ENCODE measurements around the gene POMP.

POMP gene

DNA sequence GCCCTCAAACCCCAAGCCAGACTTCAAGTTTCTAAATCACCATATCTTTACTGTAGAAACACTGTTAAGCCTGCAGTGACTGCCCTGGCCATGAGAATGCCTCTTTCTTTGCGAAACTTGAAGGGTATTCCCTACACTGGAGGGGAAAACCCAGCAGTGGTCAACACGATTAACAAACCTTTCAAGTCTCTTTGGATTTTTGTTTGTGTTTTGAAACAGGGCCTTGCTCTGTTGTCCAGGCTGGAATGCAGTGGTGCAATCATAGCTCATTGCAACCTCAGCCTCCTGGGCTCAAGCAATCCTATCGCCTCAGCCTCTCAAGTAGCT lies 17.4 kb upstream of the POMP start:
- Histone ChIP-seq H3K36me3 (ENCODE audit: low read depth) (no peaks in the 10 kb centered on the region), H3K27ac (ENCODE audit: poor library complexity, severe bottlenecking) (no peak overlapping the region), H3K4me3 (ENCODE audit: severe bottlenecking) (no peak overlapping the region), H3K9me3 (ENCODE audit: severe bottlenecking) (no peaks in the 10 kb centered on the region), H3K27me3 (ENCODE audit: insufficient read depth, poor library complexity, severe bottlenecking) (no peaks in the 10 kb centered on the region), H3K4me1 (ENCODE audit: insufficient read depth, poor library complexity, severe bottlenecking) (no peaks in the 10 kb centered on the region)
- no peak for ATAC-seq (ENCODE audit: low read depth)
- TF ChIP-seq, protein P1, sequence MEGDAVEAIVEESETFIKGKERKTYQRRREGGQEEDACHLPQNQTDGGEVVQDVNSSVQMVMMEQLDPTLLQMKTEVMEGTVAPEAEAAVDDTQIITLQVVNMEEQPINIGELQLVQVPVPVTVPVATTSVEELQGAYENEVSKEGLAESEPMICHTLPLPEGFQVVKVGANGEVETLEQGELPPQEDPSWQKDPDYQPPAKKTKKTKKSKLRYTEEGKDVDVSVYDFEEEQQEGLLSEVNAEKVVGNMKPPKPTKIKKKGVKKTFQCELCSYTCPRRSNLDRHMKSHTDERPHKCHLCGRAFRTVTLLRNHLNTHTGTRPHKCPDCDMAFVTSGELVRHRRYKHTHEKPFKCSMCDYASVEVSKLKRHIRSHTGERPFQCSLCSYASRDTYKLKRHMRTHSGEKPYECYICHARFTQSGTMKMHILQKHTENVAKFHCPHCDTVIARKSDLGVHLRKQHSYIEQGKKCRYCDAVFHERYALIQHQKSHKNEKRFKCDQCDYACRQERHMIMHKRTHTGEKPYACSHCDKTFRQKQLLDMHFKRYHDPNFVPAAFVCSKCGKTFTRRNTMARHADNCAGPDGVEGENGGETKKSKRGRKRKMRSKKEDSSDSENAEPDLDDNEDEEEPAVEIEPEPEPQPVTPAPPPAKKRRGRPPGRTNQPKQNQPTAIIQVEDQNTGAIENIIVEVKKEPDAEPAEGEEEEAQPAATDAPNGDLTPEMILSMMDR (IDR thresholded peaks at IDR 0.05; ENCODE audit: poor library complexity, severe bottlenecking) = no peak
- no peak for DNase-seq (ENCODE audit: low spot score)

DNA sequence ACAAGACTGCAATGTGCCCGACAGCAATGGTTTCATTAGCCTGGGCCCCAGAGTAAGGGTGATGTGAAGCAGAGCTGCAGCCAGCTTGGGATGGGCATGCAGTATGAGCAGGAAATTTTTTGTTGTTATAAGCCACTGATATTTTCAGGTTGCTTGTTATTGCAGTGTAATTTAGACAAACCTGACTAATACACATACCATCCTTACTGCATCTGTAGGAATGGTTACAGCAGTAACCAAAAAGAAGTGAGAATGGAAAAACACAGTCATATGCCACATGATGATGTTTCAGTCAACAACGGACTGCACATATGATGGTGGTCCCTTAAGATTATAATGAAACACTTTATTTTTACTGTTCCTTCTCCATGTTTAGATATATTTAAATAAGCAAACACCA lies 8.6 kb upstream of the POMP start:
- H3K9me3 ChIP-seq (ENCODE audit: severe bottlenecking) = no peaks in the 10 kb centered on the region
- H3K27ac ChIP-seq (ENCODE audit: poor library complexity, severe bottlenecking) = no peak overlapping the region
- no peaks in the 10 kb centered on the region for H3K27me3 ChIP-seq (ENCODE audit: insufficient read depth, poor library complexity, severe bottlenecking)
- H3K36me3 ChIP-seq (ENCODE audit: low read depth) = 0 out of 2 replicates have a peak, but pooled peaks cover 9% of the 10 kb centered on the region
- H3K4me3 ChIP-seq (ENCODE audit: severe bottlenecking) = no peak overlapping the region
- peaks cover under 1% of the 10 kb centered on the region for H3K4me1 ChIP-seq (ENCODE audit: insufficient read depth, poor library complexity, severe bottlenecking)
- TF ChIP-seq, protein P1 (IDR thresholded peaks at IDR 0.05; ENCODE audit: poor library complexity, severe bottlenecking) = no peak
- no peak for DNase-seq (ENCODE audit: low spot score)
- no peak for ATAC-seq (ENCODE audit: low read depth)

DNA sequence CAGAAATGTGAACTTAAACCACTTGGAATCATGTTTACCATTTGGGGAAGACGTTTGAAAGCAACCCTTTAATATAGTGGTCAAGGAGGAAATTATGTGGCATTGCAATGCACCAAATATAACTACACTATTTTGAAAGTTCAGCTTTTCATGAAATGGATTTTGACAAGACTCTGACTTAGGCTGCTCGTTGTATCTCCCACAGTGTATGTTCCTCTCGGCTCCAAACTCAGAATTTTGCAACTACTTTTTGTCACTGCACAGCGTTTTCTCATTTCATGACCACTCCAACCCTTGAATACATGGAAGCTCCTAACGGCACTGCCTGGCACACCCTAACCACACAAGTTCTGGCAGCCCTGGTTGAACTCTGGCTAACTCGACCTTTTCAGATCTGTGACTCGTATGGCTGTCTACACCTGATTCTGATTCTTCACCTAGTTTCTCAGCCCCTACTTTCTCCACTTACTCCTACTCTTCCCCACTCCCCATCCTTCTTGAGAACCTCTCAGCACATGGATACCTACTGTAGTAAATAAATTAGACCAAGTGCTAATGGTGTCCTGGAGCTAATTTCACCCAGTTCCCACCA lies 7.0 kb upstream of the POMP start:
- TF ChIP-seq, protein P1 (IDR thresholded peaks at IDR 0.05; ENCODE audit: poor library complexity, severe bottlenecking) = no peak
- Histone ChIP-seq H3K27me3 (ENCODE audit: insufficient read depth, poor library complexity, severe bottlenecking) (no peaks in the 10 kb centered on the region), H3K4me3 (ENCODE audit: severe bottlenecking) (no peak overlapping the region), H3K4me1 (ENCODE audit: insufficient read depth, poor library complexity, severe bottlenecking) (peaks cover 5% of the 10 kb centered on the region), H3K27ac (ENCODE audit: poor library complexity, severe bottlenecking) (no peak overlapping the region), H3K9me3 (ENCODE audit: severe bottlenecking) (no peaks in the 10 kb centered on the region), H3K36me3 (ENCODE audit: low read depth) (0 out of 2 replicates have a peak, but pooled peaks cover 9% of the 10 kb centered on the region)
- ATAC-seq (ENCODE audit: low read depth) = no peak
- no peak for DNase-seq (ENCODE audit: low spot score)

DNA sequence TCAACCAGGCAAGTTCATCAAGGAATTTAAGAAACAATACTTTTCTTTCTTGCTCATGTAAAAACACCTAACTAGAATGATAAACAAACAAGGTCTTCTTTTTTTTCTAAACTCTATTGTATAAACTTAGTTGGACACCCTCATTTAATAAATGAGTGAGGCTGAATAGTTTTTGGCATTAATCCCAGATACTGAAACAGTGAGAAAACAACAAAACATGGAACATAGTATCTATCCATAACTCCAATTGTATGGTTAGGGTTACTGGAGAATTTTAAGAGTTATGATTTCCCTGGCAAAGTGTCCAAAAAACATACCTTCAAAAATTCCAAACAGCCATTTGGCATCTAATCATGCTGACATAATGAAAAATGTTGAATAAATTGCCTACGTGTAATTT lies 5.8 kb upstream of the POMP start:
- TF ChIP-seq, protein P1 (IDR thresholded peaks at IDR 0.05; ENCODE audit: poor library complexity, severe bottlenecking) = no peak
- DNase-seq (ENCODE audit: low spot score) = no peak
- Histone ChIP-seq H3K27ac (ENCODE audit: poor library complexity, severe bottlenecking) (no peak overlapping the region), H3K4me3 (ENCODE audit: severe bottlenecking) (no peak overlapping the region), H3K27me3 (ENCODE audit: insufficient read depth, poor library complexity, severe bottlenecking) (no peaks in the 10 kb centered on the region), H3K9me3 (ENCODE audit: severe bottlenecking) (no peaks in the 10 kb centered on the region), H3K4me1 (ENCODE audit: insufficient read depth, poor library complexity, severe bottlenecking) (peaks cover 11% of the 10 kb centered on the region), H3K36me3 (ENCODE audit: low read depth) (0 out of 2 replicates have a peak, but pooled peaks cover 9% of the 10 kb centered on the region)
- ATAC-seq (ENCODE audit: low read depth) = no peak

DNA sequence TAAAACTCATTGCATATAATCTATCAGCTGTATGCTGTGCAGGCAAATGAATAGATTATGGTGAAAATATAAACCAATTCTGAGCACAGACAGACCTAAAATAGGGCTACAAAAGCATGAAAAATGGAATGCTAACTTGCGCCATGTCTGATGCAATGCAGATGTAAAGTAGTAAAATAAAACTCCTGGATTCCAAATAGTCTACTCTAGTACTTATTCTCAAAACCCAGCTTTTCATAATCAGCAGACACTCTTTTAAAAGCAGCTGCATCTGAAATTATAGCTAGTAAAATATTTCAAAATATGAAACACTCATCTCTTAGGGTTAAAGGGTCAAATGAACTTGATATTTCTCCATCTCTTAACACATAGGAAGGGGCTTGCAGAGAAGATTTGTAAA lies 4.7 kb upstream of the POMP start:
- Histone ChIP-seq H3K36me3 (ENCODE audit: low read depth) (0 out of 2 replicates have a peak, but pooled peaks cover 9% of the 10 kb centered on the region), H3K4me1 (ENCODE audit: insufficient read depth, poor library complexity, severe bottlenecking) (peaks cover 11% of the 10 kb centered on the region), H3K27ac (ENCODE audit: poor library complexity, severe bottlenecking) (no peak overlapping the region), H3K27me3 (ENCODE audit: insufficient read depth, poor library complexity, severe bottlenecking) (no peaks in the 10 kb centered on the region), H3K9me3 (ENCODE audit: severe bottlenecking) (no peaks in the 10 kb centered on the region), H3K4me3 (ENCODE audit: severe bottlenecking) (no peak overlapping the region)
- no peak for ATAC-seq (ENCODE audit: low read depth)
- DNase-seq (ENCODE audit: low spot score) = no peak
- TF ChIP-seq, protein P1 (IDR thresholded peaks at IDR 0.05; ENCODE audit: poor library complexity, severe bottlenecking) = no peak
